ENCODE results near the gene TRAF3IP3. TPM values are rescaled to one million over a fixed set of nuclear protein-coding genes. Genes with fewer than 3 reads are reported as not detected.

TRAF3IP3 gene
- total RNA-seq, 3 donors from 2014 or later, result 4.7 to 7.7 (median 6.4) TPM

GRCh38 chr1:209721323-209721722 is 34.5 kb upstream of the TRAF3IP3 start:
- no peaks in the 10 kb centered on the region for H3K36me3 ChIP-seq (ENCODE audit: low read depth)
- intact Hi-C loops (cut with DNase I, micrococcal nuclease), result no loop called here
- no peak for TF ChIP-seq CTCF (IDR thresholded peaks at IDR 0.05)
- no peak overlapping the region for H3K4me3 ChIP-seq
- ATAC-seq (no peak), DNase-seq (no peak)
- no peaks in the 10 kb centered on the region for H3K9me3 ChIP-seq
- no peaks in the 10 kb centered on the region for H3K4me1 ChIP-seq (ENCODE audit: low read depth)

GRCh38 chr1:209723265-209723664 is 32.6 kb upstream of the TRAF3IP3 start:
- Histone ChIP-seq H3K36me3 (ENCODE audit: low read depth) (no peaks in the 10 kb centered on the region), H3K4me3 (no peak overlapping the region), H3K4me1 (ENCODE audit: low read depth) (no peaks in the 10 kb centered on the region), H3K9me3 (no peaks in the 10 kb centered on the region)
- TF ChIP-seq CTCF (IDR thresholded peaks at IDR 0.05), result no peak
- DNase-seq, result no peak
- intact Hi-C loops (cut with DNase I, micrococcal nuclease), result no loop called here
- no peak for ATAC-seq

GRCh38 chr1:209723756-209724693 is 31.8 kb upstream of the TRAF3IP3 start:
- intact Hi-C loops (cut with DNase I, micrococcal nuclease), result no loop called here
- Histone ChIP-seq H3K4me3 (no peak overlapping the region), H3K4me1 (ENCODE audit: low read depth) (no peaks in the 10 kb centered on the region), H3K9me3 (no peaks in the 10 kb centered on the region), H3K36me3 (ENCODE audit: low read depth) (no peaks in the 10 kb centered on the region)
- DNase-seq (no peak), ATAC-seq (no peak)
- no peak for TF ChIP-seq CTCF (IDR thresholded peaks at IDR 0.05)

- intact Hi-C loops (cut with DNase I, micrococcal nuclease), result no loop called here
- H3K4me1 ChIP-seq (ENCODE audit: low read depth), result no peaks in the 10 kb centered on the region
- TF ChIP-seq CTCF (IDR thresholded peaks at IDR 0.05), result no peak
- ATAC-seq (no peak), DNase-seq (no peak)
- H3K4me3 ChIP-seq, result no peak overlapping the region
- H3K36me3 ChIP-seq (ENCODE audit: low read depth), result no peaks in the 10 kb centered on the region
- no peaks in the 10 kb centered on the region for H3K9me3 ChIP-seq
These were observed 28.6 kb upstream of the TRAF3IP3 start for GRCh38 chr1:209727286-209727685.

GRCh38 chr1:209727785-209728184 is 28.1 kb upstream of the TRAF3IP3 start:
- Histone ChIP-seq H3K4me1 (ENCODE audit: low read depth) (no peaks in the 10 kb centered on the region), H3K9me3 (no peaks in the 10 kb centered on the region), H3K36me3 (ENCODE audit: low read depth) (no peaks in the 10 kb centered on the region), H3K4me3 (no peak overlapping the region)
- no peak for TF ChIP-seq CTCF (IDR thresholded peaks at IDR 0.05)
- ATAC-seq, result no peak
- intact Hi-C loops (cut with DNase I, micrococcal nuclease), result no loop called here
- DNase-seq, result no peak

Measured in mucosa of descending colon (tissue), 3 donors.